MM.1S (cell line): ENCODE measurements around the gene HSPA1B.

Experiments used
- DNase-seq: peaks from one replicate; pipeline ENCODE4 v3.0.0-alpha.2; 2015
- H2AFZ ChIP-seq: fragments of 300-600 bp; sonication (generic); 2 replicates; pipeline ENCODE4 v1.6.0; 2016; ENCODE audit warnings: antibody characterized with exemption, low read length
- H3F3A ChIP-seq: fragments of 300-600 bp; sonication (generic); 2 replicates; pipeline ENCODE4 v1.6.1; 2016; ENCODE audit warnings: mild to moderate bottlenecking, antibody characterized with exemption, low read length, moderate library complexity, mixed read lengths; ENCODE audit not compliant: insufficient read depth
- H3K27ac ChIP-seq: fragments of 300-600 bp; sonication (generic); 2 replicates; pipeline ENCODE4 v1.5.1; 2016; ENCODE audit warnings: mild to moderate bottlenecking, low read length
- H3K27me3 ChIP-seq: fragments of 300-600 bp; sonication (generic); replicated peaks from 2 replicates; pipeline ENCODE4 v1.6.0; 2016; ENCODE audit warnings: low read length; ENCODE audit not compliant: insufficient read depth
- H3K36me3 ChIP-seq: fragments of 300-600 bp; sonication (generic); replicated peaks from 2 replicates; pipeline ENCODE4 v1.6.1; 2016; ENCODE audit warnings: mild to moderate bottlenecking, low read length, mixed read lengths; ENCODE audit not compliant: insufficient read depth
- H3K4me1 ChIP-seq: fragments of 300-600 bp; sonication (generic); 2 replicates; pipeline ENCODE4 v1.6.1; 2016; ENCODE audit warnings: low read length, mixed read lengths
- H3K4me2 ChIP-seq: fragments of 300-600 bp; sonication (generic); 2 replicates; pipeline ENCODE4 v1.6.0; 2016; ENCODE audit warnings: low read depth, low read length
- H3K4me3 ChIP-seq: fragments of 300-600 bp; sonication (generic); 2 replicates; pipeline ENCODE4 v1.5.1; 2016; ENCODE audit warnings: low read length, mixed read lengths
- H3K79me2 ChIP-seq: fragments of 300-600 bp; sonication (generic); 2 replicates; pipeline ENCODE4 v1.6.1; 2016; ENCODE audit warnings: mixed run types, low read length, mixed read lengths
- H3K9ac ChIP-seq: fragments of 300-600 bp; sonication (generic); 2 replicates; pipeline ENCODE4 v1.6.1; 2016; ENCODE audit warnings: low read length, mixed read lengths
- H3K9me2 ChIP-seq: fragments of 300-600 bp; sonication (generic); replicated peaks from 2 replicates; pipeline ENCODE4 v1.6.1; 2016; ENCODE audit warnings: mild to moderate bottlenecking, low read length, mixed read lengths; ENCODE audit not compliant: insufficient read depth
- H3K9me3 ChIP-seq: fragments of 300-600 bp; sonication (generic); replicated peaks from 2 replicates; pipeline ENCODE4 v1.6.1; 2016; ENCODE audit warnings: mild to moderate bottlenecking, low read length, mixed read lengths; ENCODE audit not compliant: insufficient read depth
- H4K20me1 ChIP-seq: fragments of 300-600 bp; sonication (generic); 2 replicates; pipeline ENCODE4 v1.6.1; 2016; ENCODE audit warnings: mild to moderate bottlenecking, low read length, moderate library complexity, mixed read lengths; ENCODE audit not compliant: insufficient read depth
- CTCF ChIP-seq: fragments of 300-600 bp; sonication (generic); IDR thresholded peaks from 2 replicates; pipeline ENCODE4 v1.5.1; 2016; ENCODE audit warnings: antibody characterized with exemption, low read length, mixed read lengths
- EZH2 ChIP-seq: fragments of 300-600 bp; sonication (generic); optimal IDR thresholded peaks from 2 replicates; pipeline ENCODE3; 2017; ENCODE audit warnings: low read depth, mild to moderate bottlenecking, antibody characterized with exemption, low read length, mixed read lengths
- EZH2phosphoT487 ChIP-seq: fragments of 300-600 bp; sonication (generic); IDR thresholded peaks from 2 replicates; pipeline ENCODE4 v1.6.1; 2018; ENCODE audit warnings: antibody characterized with exemption, low read length

The HSPA1B gene

GRCh38 chr6:31825553-31825952 lies 2.0 kb upstream of the HSPA1B start:
- Histone ChIP-seq H3K9ac (no peak overlapping the region), H3K4me1 (peaks cover 19% of the 10 kb centered on the region; the same call in 1 of the 2 replicates), H3K27ac (no peak overlapping the region), H3K27me3 (no peaks in the 10 kb centered on the region), H2AFZ (no peak overlapping the region), H3K4me3 (no peak overlapping the region), H3K9me2 (no peaks in the 10 kb centered on the region), H3K36me3 (no peaks in the 10 kb centered on the region), H3K9me3 (no peaks in the 10 kb centered on the region), H4K20me1 (no peaks in the 10 kb centered on the region; the same call in 1 of the 2 replicates), H3K79me2 (peaks cover 22% of the 10 kb centered on the region), H3F3A (peaks cover 34% of the 10 kb centered on the region), H3K4me2 (no peak overlapping the region)
- no peak for TF ChIP-seq EZH2phosphoT487
- TF ChIP-seq CTCF = no peak
- no peak for TF ChIP-seq EZH2
- no peak for DNase-seq

DNA sequence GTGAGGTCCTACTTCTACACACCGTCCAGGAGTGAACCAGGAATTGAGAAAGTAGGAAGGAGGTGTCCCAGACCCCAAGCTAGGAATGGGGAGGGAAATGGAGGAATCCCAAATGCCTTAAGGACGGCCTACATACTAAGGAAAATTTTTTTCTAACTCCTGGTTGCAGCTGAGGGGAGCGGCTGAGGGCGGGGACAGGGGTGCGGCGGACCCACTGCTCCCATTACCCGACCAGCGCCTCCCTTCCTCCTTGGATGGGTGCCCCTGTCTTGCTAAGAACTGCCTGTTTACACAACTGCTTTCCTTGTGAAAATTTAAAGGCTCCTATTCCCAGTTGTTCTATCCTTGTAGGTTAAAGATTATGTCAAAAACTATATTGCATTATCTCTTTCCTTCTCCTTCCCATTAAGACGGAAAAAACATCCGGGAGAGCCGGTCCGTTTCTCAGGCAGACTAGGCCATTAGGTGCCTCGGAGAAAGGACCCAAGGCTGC lies 699 bp upstream of the HSPA1B start:
- H2AFZ ChIP-seq = peak overlapping the region; percentile 62
- H3K4me2 ChIP-seq = peak overlapping the region; percentile 96
- H3K4me3 ChIP-seq = peak overlapping the region; percentile 67
- peaks cover 15% of the 10 kb centered on the region; the same call in 1 of the 2 replicates for H3K4me1 ChIP-seq
- no peaks in the 10 kb centered on the region for H3K27me3 ChIP-seq
- peak overlapping the region; percentile 65 for H3K9ac ChIP-seq
- H3K9me2 ChIP-seq = no peaks in the 10 kb centered on the region
- DNase-seq = no peak
- peaks cover 35% of the 10 kb centered on the region for H3K79me2 ChIP-seq
- no peaks in the 10 kb centered on the region for H3K9me3 ChIP-seq
- TF ChIP-seq EZH2 (no peak), EZH2phosphoT487 (no peak), CTCF (no peak)
- H3K27ac ChIP-seq = peak overlapping the region; percentile 82
- H3F3A ChIP-seq = peaks cover 40% of the 10 kb centered on the region
- no peaks in the 10 kb centered on the region for H3K36me3 ChIP-seq
- no peaks in the 10 kb centered on the region; the same call in 1 of the 2 replicates for H4K20me1 ChIP-seq

GRCh38 chr6:31829633-31830283 lies 2.2 kb downstream of the HSPA1B start:
- Histone ChIP-seq H3K9me3 (no peaks in the 10 kb centered on the region), H4K20me1 (no peaks in the 10 kb centered on the region; the same call in 1 of the 2 replicates), H3K27me3 (no peaks in the 10 kb centered on the region), H2AFZ (no peak overlapping the region), H3K27ac (peak overlapping the region; percentile 57; the same call in 1 of the 2 replicates), H3F3A (peaks cover 59% of the 10 kb centered on the region), H3K4me1 (peaks cover 13% of the 10 kb centered on the region; the same call in 1 of the 2 replicates), H3K9me2 (no peaks in the 10 kb centered on the region), H3K9ac (peak overlapping the region; percentile 29; the same call in 1 of the 2 replicates), H3K36me3 (no peaks in the 10 kb centered on the region), H3K79me2 (peaks cover 37% of the 10 kb centered on the region), H3K4me3 (peak overlapping the region; percentile 61), H3K4me2 (peak overlapping the region; percentile 81)
- peak; percentile 63 for DNase-seq
- no peak for TF ChIP-seq EZH2phosphoT487
- TF ChIP-seq CTCF = peak; percentile 27; the same call in 1 of the 2 replicates
- TF ChIP-seq EZH2 = no peak
